HepG2 (cell line): ENCODE results near the gene ARHGEF10L.

Experiments used
- KAT2B ChIP-seq: fragments of 150-350 bp; IDR thresholded peaks from 2 replicates; pipeline ENCODE4 v1.6.1; 2014; ENCODE audit warnings: low read depth, low read length, borderline replicate concordance
- MAZ ChIP-seq, 2 experiments: sonication (generic) in 1 of 2; formaldehyde crosslinking in 1 of 2; IDR thresholded peaks; 2 replicates each; pipeline versions ENCODE4 v1.5.0 to v1.6.1; 2012 to 2020; ENCODE audit warnings: low read depth in 2 of 2, mild to moderate bottlenecking in 2 of 2, borderline replicate concordance in 1 of 2, improper control_type of control experiment in 1 of 2, low read length in 1 of 2, missing genetic modification reagents in 1 of 2, moderate library complexity in 1 of 2
- SMAD9 ChIP-seq: sonication (generic); formaldehyde crosslinking; IDR thresholded peaks from 2 replicates; pipeline ENCODE4 v1.5.1; 2020; ENCODE audit warnings: mild to moderate bottlenecking, missing genetic modification reagents
- TBX2 ChIP-seq: sonication (generic); formaldehyde crosslinking; IDR thresholded peaks from 2 replicates; pipeline ENCODE4 v1.5.0; 2020; ENCODE audit warnings: missing genetic modification reagents, mild to moderate bottlenecking, borderline replicate concordance
- TF ChIP-seq, protein P1 (sequence below): sonication (generic); formaldehyde crosslinking; IDR thresholded peaks from 2 replicates; pipeline ENCODE4 v1.9.0; 2022; ENCODE audit warnings: missing genetic modification reagents, mild to moderate bottlenecking, borderline replicate concordance

DNA sequence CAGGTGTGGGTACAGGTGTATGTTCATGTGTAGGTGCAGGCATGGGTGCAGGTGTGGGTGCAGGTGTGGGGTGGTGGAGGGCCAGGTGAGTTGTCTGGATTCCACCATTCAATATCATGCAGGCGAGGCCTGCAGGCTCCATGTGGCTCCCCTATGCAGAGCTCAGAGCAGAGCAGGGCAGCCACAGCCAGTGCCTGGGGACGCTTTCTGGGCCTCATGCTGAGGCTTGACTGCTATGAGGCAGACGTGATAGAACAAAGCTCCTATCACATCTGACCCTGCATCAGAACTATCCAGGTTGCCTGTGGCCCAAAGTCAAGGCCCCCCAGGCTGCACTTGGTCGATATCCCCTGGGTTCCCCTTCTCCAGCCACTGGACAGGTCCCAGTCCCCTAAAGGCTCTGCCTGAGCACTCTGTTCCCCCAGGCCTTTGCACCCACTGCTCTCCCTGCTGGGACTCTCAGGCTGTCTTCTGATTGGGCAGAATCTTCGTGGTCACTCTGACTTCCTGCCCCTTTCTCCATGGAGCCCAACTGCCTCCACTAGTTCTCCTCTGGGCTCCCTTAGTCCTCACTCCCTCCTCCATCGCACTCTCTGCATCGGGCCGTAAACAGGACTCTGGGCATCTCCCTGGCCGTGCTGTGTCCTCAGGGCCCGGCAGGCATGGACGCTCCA lies 137.0 kb downstream of the ARHGEF10L start:
- TF ChIP-seq TBX2: no peak
- TF ChIP-seq MAZ (IDR thresholded peaks at IDR 0.05; ENCODE audit: borderline replicate concordance, low read depth, low read length): no peak
- TF ChIP-seq MAZ (CRISPR knock-in tag; IDR thresholded peaks at IDR 0.05; ENCODE audit: low read depth): no peak
- TF ChIP-seq, protein P1, sequence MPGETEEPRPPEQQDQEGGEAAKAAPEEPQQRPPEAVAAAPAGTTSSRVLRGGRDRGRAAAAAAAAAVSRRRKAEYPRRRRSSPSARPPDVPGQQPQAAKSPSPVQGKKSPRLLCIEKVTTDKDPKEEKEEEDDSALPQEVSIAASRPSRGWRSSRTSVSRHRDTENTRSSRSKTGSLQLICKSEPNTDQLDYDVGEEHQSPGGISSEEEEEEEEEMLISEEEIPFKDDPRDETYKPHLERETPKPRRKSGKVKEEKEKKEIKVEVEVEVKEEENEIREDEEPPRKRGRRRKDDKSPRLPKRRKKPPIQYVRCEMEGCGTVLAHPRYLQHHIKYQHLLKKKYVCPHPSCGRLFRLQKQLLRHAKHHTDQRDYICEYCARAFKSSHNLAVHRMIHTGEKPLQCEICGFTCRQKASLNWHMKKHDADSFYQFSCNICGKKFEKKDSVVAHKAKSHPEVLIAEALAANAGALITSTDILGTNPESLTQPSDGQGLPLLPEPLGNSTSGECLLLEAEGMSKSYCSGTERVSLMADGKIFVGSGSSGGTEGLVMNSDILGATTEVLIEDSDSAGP (CRISPR knock-in tag): no peak
- TF ChIP-seq SMAD9 (CRISPR knock-in tag): no peak
- TF ChIP-seq KAT2B: no peak
